Activated CD4-positive, alpha-beta T cell treated with anti-CD3 and anti-CD28 coated beads, Interleukin-2, amount 10 ng/mL, durations not matched to agents 24 days and 14 days (primary cell): ENCODE measurements around the gene ZNF682. TPM values are rescaled to one million over a fixed set of nuclear protein-coding genes. Genes with fewer than 3 reads are reported as not detected.

Source experiments
- DNase-seq: peaks from one replicate; pipeline ENCODE4 v3.0.0; 2022
- H3K27ac Mint-ChIP-seq: one replicate; pipeline ENCODE4 v1.8.0; 2022; ENCODE audit warnings: mild to moderate bottlenecking, mixed read lengths
- H3K27me3 Mint-ChIP-seq: one replicate; pipeline ENCODE4 v1.8.0; 2022; ENCODE audit warnings: mixed read lengths
- H3K36me3 Mint-ChIP-seq: one replicate; pipeline ENCODE4 v1.8.0; 2022; ENCODE audit warnings: low read depth, mild to moderate bottlenecking, mixed read lengths
- H3K4me1 Mint-ChIP-seq: one replicate; pipeline ENCODE4 v1.8.0; 2021; ENCODE audit warnings: mixed read lengths
- H3K4me3 Mint-ChIP-seq: one replicate; pipeline ENCODE4 v1.8.0; 2022; ENCODE audit warnings: mild to moderate bottlenecking, moderate library complexity, mixed read lengths
- H3K9me3 Mint-ChIP-seq: one replicate; pipeline ENCODE4 v1.8.0; 2021; ENCODE audit warnings: mixed read lengths
- intact Hi-C: fragments of 100-400 bp; cut with micrococcal nuclease; formaldehyde crosslinking; loops from one replicate; pipeline ENCODE4 v1.15.1; 2023
- total RNA-seq: library from RNA; stranded (reverse); gene quantifications from 2 replicates; pipeline ENCODE4 v1.2.3, GENCODE V29; 2022

ZNF682 gene
- total RNA-seq, 1 donor from 2014 or later: 4.7 TPM

DNA sequence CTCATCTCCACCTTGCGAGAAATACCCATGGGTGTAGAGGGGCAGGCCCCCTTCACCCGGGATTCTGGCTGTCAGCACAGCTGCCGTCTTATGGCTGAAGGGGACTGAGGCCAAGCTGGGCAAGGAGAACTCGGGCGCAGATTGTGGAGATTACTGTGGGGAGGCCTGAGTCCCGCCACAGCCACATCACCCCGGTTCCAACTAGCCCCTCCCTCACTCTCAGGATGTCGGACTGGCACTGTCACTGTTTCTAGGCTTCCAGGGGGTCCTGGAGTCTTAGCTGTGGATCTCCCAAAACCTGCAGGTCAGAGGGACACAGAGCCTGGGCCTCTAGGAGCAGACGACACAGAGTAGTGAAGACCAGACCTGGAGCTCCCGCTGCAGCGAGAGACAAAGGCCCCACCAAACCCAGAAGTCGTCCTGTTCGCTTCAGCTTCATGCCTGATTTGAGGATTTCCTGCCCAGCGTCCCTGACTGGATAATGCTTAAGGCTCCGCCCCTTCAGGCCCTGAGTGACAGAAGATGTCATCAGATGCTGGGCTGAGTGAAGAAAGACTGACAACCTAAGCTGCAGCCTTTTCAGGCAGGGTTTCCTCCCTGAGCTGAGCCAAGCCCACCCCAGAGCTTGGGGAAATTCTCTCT, 82.8 kb downstream of the ZNF682 start:
- intact Hi-C loops: no loop called here
- DNase-seq: no peak
- H3K27ac Mint-ChIP-seq: no peak overlapping the region
- no peaks in the 10 kb centered on the region for H3K36me3 Mint-ChIP-seq
- H3K9me3 Mint-ChIP-seq: peaks cover 13% of the 10 kb centered on the region
- H3K27me3 Mint-ChIP-seq: no peaks in the 10 kb centered on the region
- H3K4me3 Mint-ChIP-seq: no peak overlapping the region
- H3K4me1 Mint-ChIP-seq: peaks cover 5% of the 10 kb centered on the region

DNA sequence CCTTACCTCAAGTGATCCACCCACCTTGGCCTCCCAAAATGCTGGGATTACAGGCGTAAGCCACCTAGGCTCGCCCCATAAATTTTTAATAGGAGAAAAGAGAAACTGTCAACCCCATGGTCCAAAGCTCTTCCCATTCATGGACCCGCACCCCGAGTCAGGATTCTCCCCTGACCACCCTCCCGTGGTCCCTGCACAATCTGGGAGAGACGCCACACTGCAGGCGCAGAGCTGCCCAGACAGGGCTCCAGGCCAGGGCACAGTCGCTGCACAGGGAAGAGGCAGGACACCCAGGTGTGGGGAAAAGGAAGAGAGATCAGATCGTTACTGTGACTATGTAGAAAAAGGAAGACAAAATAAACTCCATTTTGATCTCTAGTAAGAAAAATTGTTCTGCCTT, 84.1 kb downstream of the ZNF682 start:
- peaks cover 5% of the 10 kb centered on the region for H3K4me1 Mint-ChIP-seq
- H3K4me3 Mint-ChIP-seq: no peak overlapping the region
- no peaks in the 10 kb centered on the region for H3K36me3 Mint-ChIP-seq
- H3K9me3 Mint-ChIP-seq: peaks cover 13% of the 10 kb centered on the region
- intact Hi-C loops: no loop called here
- no peak overlapping the region for H3K27ac Mint-ChIP-seq
- DNase-seq: no peak
- no peaks in the 10 kb centered on the region for H3K27me3 Mint-ChIP-seq

Other genes with a start within 250 kb of the ZNF682 start
- 13.3 and 16.2 TPM in 2 replicates for gene ZNF506, start 217.8 kb downstream of the ZNF682 start, total RNA-seq
- gene ZNF253, start 173.6 kb downstream of the ZNF682 start, total RNA-seq: 8.0 and 9.4 TPM in 2 replicates
- gene ZNF93, start 138.6 kb downstream of the ZNF682 start, total RNA-seq: 7.2 and 8.3 TPM in 2 replicates
- gene ZNF90, start 38.5 kb upstream of the ZNF682 start, total RNA-seq: 4.8 and 5.1 TPM in 2 replicates
- gene ZNF486, start 127.7 kb upstream of the ZNF682 start, total RNA-seq: 3.4 and 4.4 TPM in 2 replicates